ENCODE data around the gene HIPK2.

Gene HIPK2

DNA sequence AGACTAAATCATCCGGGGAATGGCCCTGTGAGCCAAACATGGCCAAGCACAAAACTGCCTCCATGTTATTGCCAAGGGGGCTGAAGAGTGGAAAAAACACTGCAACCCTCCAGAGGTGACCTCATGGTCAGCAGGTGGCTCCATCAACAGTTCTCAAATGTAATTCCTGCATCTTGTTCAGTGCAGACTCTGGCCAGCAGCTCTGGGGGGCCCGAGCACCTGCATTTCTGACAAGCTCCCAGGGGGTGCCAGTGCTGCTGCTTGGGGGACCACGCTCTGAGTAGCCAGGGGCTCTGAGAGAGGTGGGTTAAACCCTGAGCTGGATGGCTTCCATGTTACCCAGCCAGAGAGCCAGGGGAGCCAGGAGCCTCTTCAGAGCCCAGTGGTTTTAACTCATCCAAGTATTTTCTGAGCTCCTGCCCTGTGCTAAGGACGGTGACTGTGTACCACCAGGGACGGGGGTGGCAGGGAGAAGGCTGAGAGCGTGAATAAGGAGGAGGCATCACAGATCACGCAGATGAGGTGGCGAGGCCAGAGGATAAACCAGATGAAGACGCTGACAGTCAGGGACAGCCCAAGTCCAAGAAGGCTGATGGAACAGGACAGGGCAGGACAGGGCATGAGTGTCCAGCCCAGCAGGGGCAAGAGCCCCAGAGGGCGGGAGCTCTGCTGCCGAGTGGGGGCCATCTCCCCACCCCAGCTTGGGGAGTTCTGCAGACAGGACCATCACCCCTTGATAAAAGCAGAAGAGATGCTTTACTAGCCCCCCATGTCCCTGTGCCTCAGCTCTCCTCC lies 201.4 kb downstream of the HIPK2 start:
- TF ChIP-seq, protein P1, sequence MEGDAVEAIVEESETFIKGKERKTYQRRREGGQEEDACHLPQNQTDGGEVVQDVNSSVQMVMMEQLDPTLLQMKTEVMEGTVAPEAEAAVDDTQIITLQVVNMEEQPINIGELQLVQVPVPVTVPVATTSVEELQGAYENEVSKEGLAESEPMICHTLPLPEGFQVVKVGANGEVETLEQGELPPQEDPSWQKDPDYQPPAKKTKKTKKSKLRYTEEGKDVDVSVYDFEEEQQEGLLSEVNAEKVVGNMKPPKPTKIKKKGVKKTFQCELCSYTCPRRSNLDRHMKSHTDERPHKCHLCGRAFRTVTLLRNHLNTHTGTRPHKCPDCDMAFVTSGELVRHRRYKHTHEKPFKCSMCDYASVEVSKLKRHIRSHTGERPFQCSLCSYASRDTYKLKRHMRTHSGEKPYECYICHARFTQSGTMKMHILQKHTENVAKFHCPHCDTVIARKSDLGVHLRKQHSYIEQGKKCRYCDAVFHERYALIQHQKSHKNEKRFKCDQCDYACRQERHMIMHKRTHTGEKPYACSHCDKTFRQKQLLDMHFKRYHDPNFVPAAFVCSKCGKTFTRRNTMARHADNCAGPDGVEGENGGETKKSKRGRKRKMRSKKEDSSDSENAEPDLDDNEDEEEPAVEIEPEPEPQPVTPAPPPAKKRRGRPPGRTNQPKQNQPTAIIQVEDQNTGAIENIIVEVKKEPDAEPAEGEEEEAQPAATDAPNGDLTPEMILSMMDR (IDR thresholded peaks at IDR 0.05; ENCODE audit: low read depth, low read length): no peak
- TF ChIP-seq POLR2A (IDR thresholded peaks at IDR 0.05; ENCODE audit: extremely low read depth, insufficient read length) (no peak), MYC (IDR thresholded peaks at IDR 0.05; ENCODE audit: low read depth, low read length) (no peak)
- TF ChIP-seq, protein P2, sequence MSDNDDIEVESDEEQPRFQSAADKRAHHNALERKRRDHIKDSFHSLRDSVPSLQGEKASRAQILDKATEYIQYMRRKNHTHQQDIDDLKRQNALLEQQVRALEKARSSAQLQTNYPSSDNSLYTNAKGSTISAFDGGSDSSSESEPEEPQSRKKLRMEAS (IDR thresholded peaks at IDR 0.05; ENCODE audit: low read depth, low read length): no peak
- no peak for DNase-seq (ENCODE audit: low read depth)
- H3K4me3 ChIP-seq (ENCODE audit: low read depth, low read length): no peak overlapping the region

DNA sequence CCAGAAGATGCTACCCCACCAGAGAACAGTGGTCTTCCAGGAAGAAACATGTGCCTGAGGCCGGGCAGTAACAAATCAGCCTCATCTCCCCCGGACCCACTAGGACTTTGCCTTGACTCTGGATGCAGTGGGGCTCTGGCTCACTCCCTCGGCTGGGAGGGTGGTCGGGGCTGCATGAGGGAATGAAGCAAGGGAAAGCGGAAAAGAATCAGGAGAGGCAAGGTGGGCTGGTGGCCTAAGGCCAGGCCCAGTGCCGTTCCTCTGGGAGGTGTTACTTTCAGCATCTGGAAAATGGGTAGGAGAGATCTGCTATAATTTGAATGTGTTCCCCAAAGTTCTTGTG lies 202.5 kb downstream of the HIPK2 start:
- TF ChIP-seq POLR2A (IDR thresholded peaks at IDR 0.05; ENCODE audit: extremely low read depth, insufficient read length) (no peak), MYC (IDR thresholded peaks at IDR 0.05; ENCODE audit: low read depth, low read length) (no peak)
- TF ChIP-seq, protein P1 (IDR thresholded peaks at IDR 0.05; ENCODE audit: low read depth, low read length): no peak
- H3K4me3 ChIP-seq (ENCODE audit: low read depth, low read length): no peak overlapping the region
- no peak for DNase-seq (ENCODE audit: low read depth)

DNA sequence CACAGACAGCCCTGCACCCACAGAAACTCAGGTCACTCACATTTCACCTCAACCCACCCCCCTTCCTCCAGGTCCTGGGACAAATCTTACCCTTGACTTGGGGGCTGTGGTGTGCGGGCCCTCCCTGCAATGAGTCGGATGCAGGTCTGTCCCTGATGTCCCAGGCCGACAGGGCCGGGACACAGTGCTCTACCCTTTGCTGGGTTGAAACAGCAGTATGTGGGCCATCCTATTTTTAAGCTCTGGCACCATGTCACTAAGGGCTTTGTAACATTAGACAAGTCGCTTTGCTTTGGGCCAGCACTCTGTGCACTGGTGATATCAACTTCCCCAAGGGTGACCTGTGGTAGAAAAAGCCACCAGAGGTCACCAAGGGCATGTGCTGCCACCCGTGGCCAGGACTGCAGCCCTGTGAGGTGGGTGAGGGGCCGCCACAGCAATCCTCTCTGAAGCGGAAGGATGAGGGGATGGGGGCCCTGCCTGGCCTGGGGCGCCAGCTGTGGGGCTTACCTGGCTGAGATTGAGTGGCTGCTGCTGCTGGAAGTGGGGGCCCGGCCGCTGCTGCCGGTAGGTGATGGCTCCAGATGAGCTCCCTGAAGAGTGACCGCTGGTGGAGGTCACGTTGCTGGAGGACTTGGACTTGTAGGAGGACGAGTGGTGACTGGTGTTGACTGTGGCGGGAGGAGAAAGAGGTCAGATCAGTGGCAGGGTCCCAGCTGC lies 203.0 kb downstream of the HIPK2 start:
- no peak overlapping the region for H3K4me3 ChIP-seq (ENCODE audit: low read depth, low read length)
- no peak for DNase-seq (ENCODE audit: low read depth)
- TF ChIP-seq, protein P2 (IDR thresholded peaks at IDR 0.05; ENCODE audit: low read depth, low read length): no peak
- TF ChIP-seq MYC (IDR thresholded peaks at IDR 0.05; ENCODE audit: low read depth, low read length): no peak
- no peak for TF ChIP-seq POLR2A (IDR thresholded peaks at IDR 0.05; ENCODE audit: extremely low read depth, insufficient read length)
- TF ChIP-seq, protein P1 (IDR thresholded peaks at IDR 0.05; ENCODE audit: low read depth, low read length): no peak

DNA sequence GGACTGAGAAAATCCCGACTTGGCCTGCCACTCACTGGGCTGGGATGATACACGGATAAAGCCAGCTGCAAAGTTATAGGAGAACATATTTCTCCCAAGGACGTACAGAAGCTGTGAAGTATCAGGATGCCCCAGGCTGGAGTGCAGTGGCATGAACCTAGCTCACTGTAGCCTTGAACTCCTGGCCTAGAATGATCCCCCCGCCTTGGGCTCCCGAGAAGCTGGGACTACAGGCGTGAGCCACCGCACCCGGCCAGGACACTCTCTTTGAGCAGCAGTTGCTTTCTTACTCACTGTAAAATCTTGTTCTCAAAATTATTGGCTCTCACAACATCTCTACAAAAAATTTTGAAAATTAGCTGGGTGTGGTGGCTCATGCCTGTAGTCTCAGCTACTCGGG lies 203.9 kb downstream of the HIPK2 start:
- no peak for DNase-seq (ENCODE audit: low read depth)
- TF ChIP-seq POLR2A (IDR thresholded peaks at IDR 0.05; ENCODE audit: extremely low read depth, insufficient read length) (no peak), MYC (IDR thresholded peaks at IDR 0.05; ENCODE audit: low read depth, low read length) (no peak)
- TF ChIP-seq, protein P1 (IDR thresholded peaks at IDR 0.05; ENCODE audit: low read depth, low read length): no peak
- TF ChIP-seq, protein P2 (IDR thresholded peaks at IDR 0.05; ENCODE audit: low read depth, low read length): no peak
- no peak overlapping the region for H3K4me3 ChIP-seq (ENCODE audit: low read depth, low read length)

DNA sequence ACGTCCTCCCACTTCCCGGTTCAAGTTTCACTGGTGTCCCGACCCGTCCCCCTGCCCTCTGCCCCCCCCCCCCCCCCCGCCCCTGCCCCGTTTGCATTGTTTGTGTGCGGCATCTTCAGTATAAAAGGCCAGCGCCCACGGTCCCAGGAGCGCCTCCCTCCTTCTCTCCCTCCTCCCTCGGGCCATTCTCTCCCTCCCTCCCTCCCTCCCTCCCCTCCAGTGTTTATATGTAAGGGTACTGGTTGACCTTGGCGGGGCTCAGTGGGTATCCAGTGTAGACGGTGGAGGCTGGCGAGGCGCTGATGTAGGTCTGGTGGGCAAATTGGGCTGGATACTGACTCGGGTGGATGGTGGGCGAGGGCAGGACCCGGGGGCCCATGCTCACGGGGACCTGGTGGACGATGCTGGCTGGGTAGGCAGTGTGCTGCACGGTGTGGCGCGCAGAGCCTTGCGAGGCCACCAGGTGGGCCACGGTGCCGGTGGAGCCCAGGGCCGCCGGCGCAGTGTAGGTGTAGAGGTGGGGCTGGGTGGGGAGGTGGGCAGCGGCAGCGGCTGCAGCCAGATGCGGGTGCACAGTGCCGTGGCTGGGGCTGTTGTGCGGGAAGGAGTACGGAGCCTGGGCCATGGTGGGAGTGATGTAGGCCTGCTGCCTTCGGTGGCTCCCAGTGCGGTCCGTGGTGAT lies 205.0 kb downstream of the HIPK2 start:
- TF ChIP-seq MYC (IDR thresholded peaks at IDR 0.05; ENCODE audit: low read depth, low read length): no peak
- TF ChIP-seq, protein P1 (IDR thresholded peaks at IDR 0.05; ENCODE audit: low read depth, low read length): no peak
- TF ChIP-seq POLR2A (IDR thresholded peaks at IDR 0.05; ENCODE audit: extremely low read depth, insufficient read length): no peak
- TF ChIP-seq, protein P2 (IDR thresholded peaks at IDR 0.05; ENCODE audit: low read depth, low read length): no peak
- no peak for DNase-seq (ENCODE audit: low read depth)

More for the DNA sequence above, 205.0 kb downstream of the HIPK2 start:
- H3K4me3 ChIP-seq (ENCODE audit: low read depth, low read length): no peak overlapping the region

Measured in NB4 (cell line).